Cardiac muscle cell (in vitro differentiated cells and primary cell): ENCODE measurements around the gene WDPCP. TPM values are rescaled to one million over a fixed set of nuclear protein-coding genes. Genes with fewer than 3 reads are reported as not detected.
"Not testable (repeated sequence)": the region's sequence is repeated elsewhere in the genome, so short reads cannot be mapped to it uniquely, and the experiment has no call there.

Experiments used
- DNase-seq, 2 donors: peaks; one replicate each; pipeline versions ENCODE4 v3.0.0 to v3.0.0-alpha.2; 2010 to 2017; ENCODE audit warnings: low read depth in 1 of 2, low spot score in 1 of 2
- H3K27ac ChIP-seq: fragments of 200-600 bp; sonication (generic); 2 replicates; pipeline ENCODE4 v1.5.1; 2016
- H3K27me3 ChIP-seq: fragments of 200-600 bp; sonication (generic); 2 replicates; pipeline ENCODE4 v1.6.0; 2016; ENCODE audit warnings: control low read depth
- H3K36me3 ChIP-seq: fragments of 200-600 bp; sonication (generic); 2 replicates; pipeline ENCODE4 v1.5.1; 2016; ENCODE audit warnings: control low read depth
- H3K4me1 ChIP-seq: fragments of 200-600 bp; sonication (generic); 2 replicates; pipeline ENCODE4 v1.8.1; 2017; ENCODE audit warnings: low read depth, mild to moderate bottlenecking, mixed run types
- H3K4me3 ChIP-seq: fragments of 200-600 bp; sonication (generic); 2 replicates; pipeline ENCODE4 v1.5.1; 2016; ENCODE audit warnings: mild to moderate bottlenecking
- H3K9me3 ChIP-seq: fragments of 200-600 bp; sonication (generic); 2 replicates; pipeline ENCODE4 v1.5.1; 2017; ENCODE audit warnings: low read depth, mild to moderate bottlenecking, control low read depth
- polyA plus RNA-seq: library from polyadenylated mRNA; unstranded; fragments of >200 nt; fragmentation: Nextera tagmentation; extraction: Ambion mirVana; gene quantifications from 2 replicates; pipeline ENCODE4 v1.2.1, GENCODE V29; 2016
- total RNA-seq: library from RNA; depleted of rRNA; stranded (reverse); fragments of >200 nt; gene quantifications from 2 replicates; pipeline ENCODE4 v1.2.3, GENCODE V29; 2016
- TF ChIP-seq, protein P1 (sequence below): IDR thresholded peaks from 2 replicates; pipeline ENCODE4 v1.5.1; 2012; ENCODE audit warnings: low read depth, mild to moderate bottlenecking, low read length

Gene WDPCP
- total and polyA plus RNA-seq, 2 experiments from 2014 or later: 6.7 to 9.2 TPM

DNA sequence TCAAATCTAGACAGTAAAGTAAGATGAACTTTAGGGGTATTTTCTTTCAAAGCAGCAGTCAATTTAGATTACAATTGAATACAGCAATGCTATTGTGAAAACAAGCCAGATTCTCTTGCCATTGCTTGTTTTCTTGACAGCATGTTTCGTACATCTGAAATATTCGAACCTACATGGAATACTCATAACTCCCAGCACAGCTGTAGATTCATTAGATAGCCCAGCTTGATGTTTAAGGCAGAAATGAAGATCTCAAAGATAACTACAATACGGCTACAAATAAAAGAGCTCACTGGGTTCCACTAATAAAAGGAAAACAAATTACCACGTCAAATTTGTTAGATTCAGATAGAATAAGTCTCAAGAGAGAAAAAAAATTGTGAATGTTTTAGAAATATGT lies 208.8 kb downstream of the WDPCP start:
- no peaks in the 10 kb centered on the region for H3K36me3 ChIP-seq

DNA sequence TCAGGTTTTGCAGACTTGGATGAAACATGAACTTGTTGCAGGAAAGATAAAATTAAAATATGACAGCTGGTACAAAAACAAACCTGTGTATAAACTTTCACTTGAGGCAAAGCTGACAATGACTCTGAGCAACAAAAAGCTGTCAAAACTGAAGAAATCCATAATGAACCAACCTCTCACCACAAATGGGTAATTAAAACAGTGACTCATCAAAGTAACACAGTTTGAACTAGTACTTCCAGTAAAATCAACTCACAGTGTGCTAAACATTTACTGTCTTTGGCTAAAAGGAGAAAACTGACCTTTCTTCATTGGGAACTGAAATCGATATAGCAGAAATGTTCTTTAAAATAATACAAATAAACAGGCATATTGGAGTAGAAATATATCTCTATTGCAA lies 209.7 kb downstream of the WDPCP start:
- TF ChIP-seq, protein P1, sequence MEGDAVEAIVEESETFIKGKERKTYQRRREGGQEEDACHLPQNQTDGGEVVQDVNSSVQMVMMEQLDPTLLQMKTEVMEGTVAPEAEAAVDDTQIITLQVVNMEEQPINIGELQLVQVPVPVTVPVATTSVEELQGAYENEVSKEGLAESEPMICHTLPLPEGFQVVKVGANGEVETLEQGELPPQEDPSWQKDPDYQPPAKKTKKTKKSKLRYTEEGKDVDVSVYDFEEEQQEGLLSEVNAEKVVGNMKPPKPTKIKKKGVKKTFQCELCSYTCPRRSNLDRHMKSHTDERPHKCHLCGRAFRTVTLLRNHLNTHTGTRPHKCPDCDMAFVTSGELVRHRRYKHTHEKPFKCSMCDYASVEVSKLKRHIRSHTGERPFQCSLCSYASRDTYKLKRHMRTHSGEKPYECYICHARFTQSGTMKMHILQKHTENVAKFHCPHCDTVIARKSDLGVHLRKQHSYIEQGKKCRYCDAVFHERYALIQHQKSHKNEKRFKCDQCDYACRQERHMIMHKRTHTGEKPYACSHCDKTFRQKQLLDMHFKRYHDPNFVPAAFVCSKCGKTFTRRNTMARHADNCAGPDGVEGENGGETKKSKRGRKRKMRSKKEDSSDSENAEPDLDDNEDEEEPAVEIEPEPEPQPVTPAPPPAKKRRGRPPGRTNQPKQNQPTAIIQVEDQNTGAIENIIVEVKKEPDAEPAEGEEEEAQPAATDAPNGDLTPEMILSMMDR: no peak

More for the DNA sequence above, 208.8 kb downstream of the WDPCP start:
- no peak for DNase-seq
- Histone ChIP-seq H3K27me3 (no peaks in the 10 kb centered on the region), H3K4me3 (no peak overlapping the region), H3K27ac (no peak overlapping the region), H3K9me3 (no peaks in the 10 kb centered on the region), H3K4me1 (no peaks in the 10 kb centered on the region)
- TF ChIP-seq, protein P1: no peak

DNA sequence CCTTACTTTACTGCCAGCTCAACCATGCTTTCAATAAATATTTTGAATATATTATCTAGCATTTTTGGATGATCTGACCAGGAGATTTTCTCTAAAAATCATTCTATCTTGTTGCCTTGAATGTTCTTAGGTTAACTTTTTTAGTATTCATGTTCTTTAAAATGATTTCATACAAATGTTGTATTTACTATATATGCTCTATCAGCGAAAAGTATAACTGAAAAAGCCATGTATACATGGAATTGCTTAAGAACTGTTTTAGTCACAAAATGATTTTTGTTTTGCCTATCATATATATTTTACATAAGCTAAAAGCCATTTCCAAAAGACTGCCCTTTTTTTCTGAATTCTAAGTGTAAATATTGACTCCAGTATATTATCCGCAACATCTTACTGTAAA lies 213.9 kb downstream of the WDPCP start:
- Histone ChIP-seq H3K9me3 (no peaks in the 10 kb centered on the region), H3K27me3 (no peaks in the 10 kb centered on the region), H3K36me3 (no peaks in the 10 kb centered on the region), H3K4me1 (no peaks in the 10 kb centered on the region), H3K4me3 (no peak overlapping the region), H3K27ac (no peak overlapping the region)
- TF ChIP-seq, protein P1: no peak
- no peak for DNase-seq

More for the DNA sequence above, 209.7 kb downstream of the WDPCP start:
- no peak for DNase-seq
- Histone ChIP-seq H3K27me3 (no peaks in the 10 kb centered on the region), H3K36me3 (no peaks in the 10 kb centered on the region), H3K27ac (no peak overlapping the region), H3K9me3 (no peaks in the 10 kb centered on the region), H3K4me3 (no peak overlapping the region), H3K4me1 (no peaks in the 10 kb centered on the region)

DNA sequence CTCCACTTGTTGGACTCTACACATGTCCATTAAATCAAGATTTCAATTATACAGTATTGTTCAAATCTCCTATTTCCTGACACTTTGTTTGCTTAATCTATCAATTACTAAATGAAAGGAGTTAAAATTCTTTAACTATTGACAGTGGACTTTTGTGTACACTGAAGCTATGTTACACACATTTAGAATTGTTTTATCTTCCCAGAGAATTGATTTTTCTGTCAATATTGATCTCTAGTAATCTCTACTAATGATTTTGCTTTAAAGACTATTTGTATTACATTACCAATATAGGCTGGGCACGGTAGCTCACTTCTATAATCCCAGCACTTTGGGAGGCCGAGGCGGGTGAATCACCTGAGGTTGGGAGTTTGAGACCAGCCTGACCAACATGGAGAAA lies 215.7 kb downstream of the WDPCP start:
- H3K4me3 ChIP-seq: no peak overlapping the region
- no peaks in the 10 kb centered on the region for H3K36me3 ChIP-seq
- no peaks in the 10 kb centered on the region for H3K4me1 ChIP-seq
- no peak for DNase-seq
- TF ChIP-seq, protein P1: no peak
- H3K27ac ChIP-seq: no peak overlapping the region
- H3K9me3 ChIP-seq: no peaks in the 10 kb centered on the region
- no peaks in the 10 kb centered on the region for H3K27me3 ChIP-seq

DNA sequence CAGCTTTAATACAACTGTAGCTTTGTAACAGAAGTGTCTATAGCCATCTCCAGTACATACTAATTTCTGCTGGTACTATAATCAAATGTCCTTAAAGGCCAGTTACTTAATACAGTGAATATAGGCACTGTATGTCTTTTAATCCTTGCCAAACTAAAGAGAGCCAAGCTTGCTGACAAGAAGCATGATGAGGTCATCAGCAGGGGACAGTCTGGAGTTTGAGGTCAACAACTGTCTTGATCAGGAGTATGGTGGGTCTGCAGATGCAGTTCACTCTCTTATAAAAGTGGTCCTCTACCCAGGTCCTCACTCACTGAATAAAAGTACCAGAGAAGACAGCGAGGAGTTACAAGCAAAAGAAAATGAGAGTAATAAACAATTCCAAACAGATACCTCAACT lies 219.1 kb downstream of the WDPCP start:
- no peaks in the 10 kb centered on the region for H3K36me3 ChIP-seq
- no peaks in the 10 kb centered on the region for H3K27me3 ChIP-seq
- DNase-seq: no peak
- H3K27ac ChIP-seq: no peak overlapping the region
- H3K4me1 ChIP-seq: no peaks in the 10 kb centered on the region
- no peak overlapping the region for H3K4me3 ChIP-seq
- no peaks in the 10 kb centered on the region for H3K9me3 ChIP-seq
- TF ChIP-seq, protein P1: no peak

DNA sequence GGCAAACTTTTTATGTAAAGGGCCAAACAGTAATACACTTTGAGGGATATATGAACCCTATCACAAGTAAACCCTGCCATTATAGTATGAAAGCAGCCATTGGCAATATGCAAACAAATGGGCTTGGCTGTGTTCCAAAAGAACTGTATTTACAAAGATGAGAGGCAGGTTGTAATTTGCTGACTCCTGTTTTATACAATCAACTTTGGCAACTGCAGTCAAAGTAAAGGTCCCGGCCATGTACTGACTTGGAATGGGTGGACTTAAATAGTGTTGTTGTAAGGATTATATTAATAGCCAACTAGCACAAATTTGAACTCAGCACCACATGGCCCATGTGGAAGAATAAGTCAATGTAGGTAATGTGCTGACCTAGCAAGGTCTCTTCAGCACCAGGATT lies 223.4 kb downstream of the WDPCP start:
- Histone ChIP-seq H3K27me3 (no peaks in the 10 kb centered on the region), H3K27ac (no peak overlapping the region), H3K4me1 (no peaks in the 10 kb centered on the region), H3K9me3 (no peaks in the 10 kb centered on the region), H3K36me3 (no peaks in the 10 kb centered on the region), H3K4me3 (no peak overlapping the region)
- DNase-seq: no peak
- TF ChIP-seq, protein P1: no peak

DNA sequence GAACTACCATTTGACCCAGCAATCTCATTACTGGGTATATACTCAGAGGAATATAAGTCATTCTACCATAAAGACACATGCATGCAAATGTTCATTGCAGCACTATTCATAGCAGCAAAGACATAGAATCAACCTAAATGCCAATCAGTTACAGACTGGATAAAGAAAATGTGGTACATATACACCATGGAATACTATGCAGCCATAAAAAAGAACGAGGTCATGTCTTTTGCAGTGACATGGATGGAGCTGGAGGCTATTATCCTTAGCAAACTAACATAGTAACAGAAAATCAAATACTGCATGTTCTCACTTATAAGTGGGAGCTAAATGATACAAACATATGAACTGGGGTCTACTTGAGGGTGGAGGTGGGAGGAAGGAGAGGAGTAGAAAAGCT lies 230.6 kb downstream of the WDPCP start:
- H3K36me3 ChIP-seq, H3K27ac ChIP-seq, H3K4me1 ChIP-seq, H3K27me3 ChIP-seq, H3K9me3 ChIP-seq, DNase-seq, H3K4me3 ChIP-seq: not testable (repeated sequence)
